Amniotic stem cell (primary cell): ENCODE measurements around the gene ZSWIM8.
A peak's percentile ranks its signal among the peaks of the same experiment; 100 is the strongest.
"Not testable (repeated sequence)": the region's sequence is repeated elsewhere in the genome, so short reads cannot be mapped to it uniquely, and the experiment has no call there.

Experiments used
- DNase-seq: peaks from one replicate; lab custom pipeline; 2025; lab: John Stamatoyannopoulos, UW

The ZSWIM8 gene

DNA sequence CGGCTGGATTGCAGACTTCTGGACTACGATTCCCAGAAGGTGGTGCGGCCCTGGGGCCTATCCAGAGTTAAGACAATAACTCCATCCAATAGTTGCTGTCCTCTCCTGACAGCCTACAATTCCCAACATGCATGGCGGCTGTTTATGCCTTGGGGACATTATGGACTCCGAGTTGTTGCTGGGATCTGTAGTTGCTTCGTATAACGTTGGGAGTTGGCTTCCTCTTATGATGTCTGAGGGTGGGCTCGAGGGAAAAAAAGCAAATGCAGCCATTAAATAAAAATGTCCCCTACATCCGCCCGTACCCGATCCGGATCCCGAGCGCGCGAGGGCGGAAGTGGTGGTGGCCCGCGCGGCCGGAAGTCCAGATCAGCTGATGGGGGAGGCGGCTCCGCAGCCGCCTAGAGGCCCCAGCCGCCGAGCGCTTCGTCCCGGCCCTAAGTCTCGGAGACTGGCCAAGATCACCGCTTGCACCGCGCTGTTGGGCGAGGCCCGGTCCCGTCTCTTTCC, at the start of gene ZSWIM8:
Gene ZSWIM8, plus strand, starts transcription at position 396 of the 510 bp plus-strand sequence. CDS start 273 bp downstream, outside the sequence.
- peak; percentile 85 for DNase-seq

- not testable (repeated sequence) for DNase-seq
Observed at GRCh38 chr10:73740501-73741254, 44.7 kb upstream of the ZSWIM8 start.

DNA sequence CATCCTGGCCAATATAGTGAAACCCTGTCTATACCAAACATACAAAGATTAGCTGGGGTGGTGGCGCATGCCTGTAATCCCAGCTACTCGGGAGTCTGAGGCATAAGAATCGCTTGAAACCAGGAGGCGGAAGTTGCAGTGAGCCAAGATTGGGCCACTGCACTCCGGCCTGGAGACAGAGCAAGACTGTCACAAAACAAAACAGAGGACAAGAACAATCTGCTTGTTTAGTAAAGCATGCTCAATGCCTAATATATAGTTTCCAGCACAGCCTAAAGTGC, 43.0 kb upstream of the ZSWIM8 start:
- DNase-seq = no peak

- no peak for DNase-seq
Observed at GRCh38 chr10:73743327-73743904, 42.0 kb upstream of the ZSWIM8 start.

- peak; percentile 95 for DNase-seq
Observed at GRCh38 chr10:73743905-73744663, 41.3 kb upstream of the ZSWIM8 start, which contains the start of gene SEC24C. TSS of gene SEC24C (plus strand) at chr10:73744372. CDS start at chr10:73746833, 2,461 bp downstream.

- peak; percentile 74 for DNase-seq
Observed at GRCh38 chr10:73744664-73744975, 40.8 kb upstream of the ZSWIM8 start.

GRCh38 chr10:73746721-73747120, 38.7 kb upstream of the ZSWIM8 start:
- no peak for DNase-seq

DNA sequence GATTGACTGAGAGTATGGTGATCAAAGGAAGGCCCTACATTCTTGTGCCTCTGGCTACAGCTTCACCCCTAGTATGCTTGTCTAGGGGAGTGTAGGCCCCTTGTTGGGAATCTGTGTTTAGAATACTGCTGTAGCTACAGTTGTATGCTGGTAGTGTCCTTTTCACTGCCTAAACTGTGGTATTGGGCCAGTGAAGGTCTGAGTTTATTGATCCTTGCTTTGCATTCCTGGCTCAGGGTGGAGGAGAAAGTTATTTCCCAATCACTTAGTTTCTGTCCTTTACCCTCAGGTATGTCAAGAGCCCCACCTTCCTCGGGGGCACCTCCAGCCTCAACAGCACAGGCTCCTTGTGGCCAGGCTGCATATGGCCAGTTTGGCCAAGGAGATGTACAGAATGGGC, 34.6 kb upstream of the ZSWIM8 start:
- no peak for DNase-seq

DNA sequence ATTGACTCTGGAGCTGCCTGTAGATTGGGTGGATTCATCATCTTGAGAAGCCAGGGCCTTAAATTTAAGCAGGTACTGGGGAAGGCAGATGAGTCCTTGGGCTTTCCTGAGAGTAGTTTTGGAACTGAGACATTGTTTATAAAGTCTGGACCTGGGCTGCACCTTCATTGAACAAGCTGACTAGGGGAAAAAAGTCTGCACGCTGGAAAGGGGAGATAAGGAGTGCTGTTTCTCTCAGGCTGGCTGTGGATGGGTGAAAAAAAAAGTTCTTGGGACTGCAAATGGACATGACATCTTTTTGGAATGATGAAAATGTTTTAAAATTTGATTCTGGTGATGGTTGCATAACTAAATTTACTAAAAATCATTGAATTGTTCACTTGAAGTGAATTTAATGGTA, 29.2 kb upstream of the ZSWIM8 start:
- DNase-seq = no peak

DNA sequence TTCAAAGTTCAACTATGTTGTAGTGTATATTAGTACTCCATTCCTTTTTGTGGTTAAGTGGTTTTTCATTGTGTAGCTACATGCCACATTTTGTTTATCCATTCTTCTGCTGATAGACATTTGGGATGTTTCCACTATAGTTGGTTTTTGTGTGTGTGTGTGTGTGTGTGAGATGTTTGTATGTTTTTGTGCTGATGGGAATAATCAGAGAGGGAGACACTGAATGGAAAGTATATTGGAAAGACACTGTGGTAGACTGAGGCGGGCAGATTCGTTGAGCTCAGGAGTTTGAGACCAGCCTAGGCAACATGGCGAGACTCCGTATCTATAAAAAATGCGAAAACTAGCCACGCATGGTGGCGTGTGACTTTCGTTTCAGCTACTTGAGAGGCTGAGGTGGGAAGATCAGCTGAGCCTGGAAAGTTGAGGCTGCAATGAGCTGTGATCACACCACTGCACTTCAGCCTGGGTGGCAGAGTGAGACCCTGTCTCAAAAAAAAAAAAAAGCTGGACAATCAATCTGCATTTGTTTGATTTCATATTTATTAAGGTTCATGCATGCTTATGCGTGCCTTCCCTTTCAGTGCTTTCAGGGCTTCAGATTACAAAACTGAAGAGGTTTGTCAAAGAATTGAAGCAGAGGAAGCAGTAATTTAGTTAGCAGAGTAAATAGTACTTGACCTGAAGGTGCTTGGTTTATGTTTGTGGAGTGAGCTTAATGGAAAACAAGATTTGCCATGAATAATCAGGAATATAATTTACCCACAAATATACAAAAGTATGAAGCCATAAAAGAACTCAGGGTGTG, 26.5 kb upstream of the ZSWIM8 start:
- DNase-seq = no peak

DNA sequence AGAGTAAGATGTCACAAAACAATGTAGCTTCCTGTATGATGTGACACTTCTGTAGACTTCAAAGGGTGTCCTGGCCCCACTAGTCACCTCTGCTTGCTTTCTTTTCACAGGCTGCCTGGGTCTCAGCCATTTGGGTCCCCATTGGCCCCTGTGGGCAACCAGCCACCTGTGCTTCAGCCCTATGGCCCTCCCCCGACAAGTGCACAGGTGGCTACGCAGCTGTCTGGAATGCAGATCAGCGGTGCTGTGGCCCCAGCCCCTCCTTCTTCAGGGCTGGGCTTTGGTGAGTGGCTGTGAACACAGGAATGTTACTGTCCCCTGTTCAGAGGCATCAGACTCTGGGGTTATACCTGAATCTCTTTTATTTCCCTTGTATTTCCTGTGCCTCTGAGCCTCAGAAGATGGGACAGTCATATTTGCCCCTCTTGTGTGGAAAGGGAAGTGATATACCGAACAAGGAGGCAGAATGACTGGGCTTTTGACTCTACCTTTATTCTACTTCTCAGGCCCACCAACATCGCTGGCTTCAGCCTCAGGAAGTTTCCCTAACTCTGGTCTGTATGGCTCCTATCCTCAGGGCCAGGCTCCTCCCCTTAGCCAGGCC, 25.8 kb upstream of the ZSWIM8 start:
- no peak for DNase-seq

DNA sequence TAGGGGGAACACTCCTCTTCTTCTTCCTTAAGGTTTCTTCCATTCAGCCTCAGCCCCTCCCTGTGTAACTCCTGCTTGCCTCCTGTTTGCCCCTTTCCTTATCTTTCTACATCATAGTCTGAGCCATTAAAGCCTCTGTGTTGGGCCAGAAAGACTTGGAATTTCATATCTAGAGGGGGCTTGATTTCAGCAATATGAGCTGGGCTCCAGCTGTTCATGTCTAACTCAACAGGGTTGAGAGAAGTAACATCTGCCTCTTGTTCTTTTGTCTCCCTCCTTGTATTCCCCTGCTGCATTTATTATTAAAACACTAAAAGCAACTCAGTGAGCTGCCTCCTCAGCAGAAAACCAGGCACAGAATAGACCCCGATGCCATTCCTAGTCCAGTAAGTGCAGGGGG, 23.6 kb upstream of the ZSWIM8 start:
- DNase-seq = no peak

DNA sequence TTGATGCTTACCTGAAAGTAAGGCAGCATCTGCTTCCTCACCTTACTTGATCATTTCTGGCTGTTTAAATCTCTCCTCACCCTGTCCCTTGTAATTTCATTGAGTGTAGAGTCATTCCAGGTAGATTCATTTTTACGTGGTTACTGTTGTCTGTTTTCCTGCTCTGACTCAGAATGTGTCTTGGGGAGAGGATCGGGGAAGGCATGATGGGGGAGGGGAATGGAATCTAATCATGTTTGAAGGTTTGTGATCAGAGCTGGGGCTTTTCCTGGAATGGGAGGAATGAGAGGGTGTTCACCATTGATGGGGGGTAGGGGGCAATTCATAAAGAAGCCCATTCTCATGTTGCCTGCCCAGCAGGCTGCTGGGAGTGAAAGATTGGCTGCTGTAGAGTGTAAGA, 22.5 kb upstream of the ZSWIM8 start:
- no peak for DNase-seq

DNA sequence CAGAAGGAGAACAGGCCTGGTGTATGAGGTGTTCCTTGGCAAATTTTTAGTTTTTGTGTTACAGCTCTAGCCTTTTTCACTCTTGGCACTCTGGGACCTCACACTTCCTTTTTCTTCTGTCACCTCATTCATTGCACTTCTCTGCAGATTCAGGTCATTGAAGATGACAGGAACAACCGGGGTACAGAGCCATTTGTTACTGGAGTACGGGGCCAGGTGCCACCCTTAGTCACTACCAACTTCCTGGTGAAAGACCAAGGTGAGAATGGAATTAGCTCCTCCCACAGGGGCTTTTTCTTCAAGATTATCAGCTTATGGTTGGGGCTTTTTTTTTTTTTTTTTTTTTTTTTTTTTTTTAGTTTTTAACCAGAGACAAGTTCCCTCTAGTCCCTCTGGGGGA, 22.1 kb upstream of the ZSWIM8 start:
- no peak for DNase-seq

GRCh38 chr10:73765066-73765465, 20.3 kb upstream of the ZSWIM8 start:
- DNase-seq = no peak

- DNase-seq = no peak
Observed at GRCh38 chr10:73768881-73769280, 16.5 kb upstream of the ZSWIM8 start.

DNA sequence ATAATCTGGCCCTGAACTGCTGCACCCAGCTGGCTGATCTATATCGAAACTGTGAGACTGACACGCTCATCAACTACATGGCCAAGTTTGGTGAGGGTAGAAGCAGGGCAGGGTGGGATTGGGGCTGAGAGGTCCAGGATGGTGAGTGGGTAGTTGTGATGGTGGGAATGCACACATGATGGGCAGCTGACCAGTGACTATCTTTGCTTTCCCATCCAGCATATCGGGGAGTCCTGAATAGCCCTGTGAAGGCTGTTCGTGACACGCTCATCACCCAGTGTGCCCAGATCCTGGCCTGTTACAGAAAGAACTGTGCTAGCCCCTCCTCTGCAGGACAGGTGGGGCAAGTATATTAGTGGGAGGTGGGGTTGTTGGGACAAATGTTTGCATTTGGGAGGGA, 16.0 kb upstream of the ZSWIM8 start:
- DNase-seq = no peak

GRCh38 chr10:73771722-73772280, 13.6 kb upstream of the ZSWIM8 start:
- no peak for DNase-seq

GRCh38 chr10:73772281-73773151, 12.9 kb upstream of the ZSWIM8 start:
- DNase-seq = peak; percentile 76

- DNase-seq = no peak
Observed at GRCh38 chr10:73773152-73773879, 12.1 kb upstream of the ZSWIM8 start.
